ENCODE data around the gene HOXD1.

HOXD1 gene

GRCh38 chr2:176177580-176178037 lies 10.9 kb upstream of the HOXD1 start:
- H3K4me1 ChIP-seq (ENCODE audit: control insufficient read depth, insufficient read depth, low read length, poor library complexity, severe bottlenecking) = no peaks in the 10 kb centered on the region
- H3K27ac ChIP-seq (ENCODE audit: low read depth, low read length, severe bottlenecking) = no peak overlapping the region
- H3K36me3 ChIP-seq (ENCODE audit: control insufficient read depth, insufficient read depth, low read length) = no peaks in the 10 kb centered on the region
- WGBS, 2 experiments (ENCODE audit: insufficient coverage in 2 of 2) = 4% methylated on average over 9 of the region's 12 CpGs; no CpG with 5 or more reads in 1 of the 2 experiments
- no peaks in the 10 kb centered on the region for H3K9me3 ChIP-seq (ENCODE audit: control insufficient read depth, low read length)
- peak overlapping the region; percentile 31 for H3K4me3 ChIP-seq (ENCODE audit: extremely low read depth, insufficient read depth, low read length, poor library complexity, severe bottlenecking)

- Histone ChIP-seq H3K27ac (ENCODE audit: low read depth, low read length, severe bottlenecking) (no peak overlapping the region), H3K4me1 (ENCODE audit: control insufficient read depth, insufficient read depth, low read length, poor library complexity, severe bottlenecking) (no peaks in the 10 kb centered on the region), H3K9me3 (ENCODE audit: control insufficient read depth, low read length) (no peaks in the 10 kb centered on the region), H3K4me3 (ENCODE audit: extremely low read depth, insufficient read depth, low read length, poor library complexity, severe bottlenecking) (peak overlapping the region; percentile 31), H3K36me3 (ENCODE audit: control insufficient read depth, insufficient read depth, low read length) (no peaks in the 10 kb centered on the region)
- 1 to 2% methylated on average over 49 to 68 of the region's 68 CpGs for WGBS, 2 experiments (ENCODE audit: insufficient coverage in 2 of 2)
These were observed 10.3 kb upstream of the HOXD1 start for GRCh38 chr2:176178038-176178756.

- H3K4me1 ChIP-seq (ENCODE audit: control insufficient read depth, insufficient read depth, low read length, poor library complexity, severe bottlenecking) = no peaks in the 10 kb centered on the region
- no peaks in the 10 kb centered on the region for H3K9me3 ChIP-seq (ENCODE audit: control insufficient read depth, low read length)
- no CpG with 5 or more reads among the region's 7 CpGs for WGBS, 2 experiments (ENCODE audit: insufficient coverage in 2 of 2)
- no peak overlapping the region for H3K27ac ChIP-seq (ENCODE audit: low read depth, low read length, severe bottlenecking)
- no peak overlapping the region for H3K4me3 ChIP-seq (ENCODE audit: extremely low read depth, insufficient read depth, low read length, poor library complexity, severe bottlenecking)
- no peaks in the 10 kb centered on the region for H3K36me3 ChIP-seq (ENCODE audit: control insufficient read depth, insufficient read depth, low read length)
These were observed 9.6 kb upstream of the HOXD1 start for GRCh38 chr2:176178757-176179295.

DNA sequence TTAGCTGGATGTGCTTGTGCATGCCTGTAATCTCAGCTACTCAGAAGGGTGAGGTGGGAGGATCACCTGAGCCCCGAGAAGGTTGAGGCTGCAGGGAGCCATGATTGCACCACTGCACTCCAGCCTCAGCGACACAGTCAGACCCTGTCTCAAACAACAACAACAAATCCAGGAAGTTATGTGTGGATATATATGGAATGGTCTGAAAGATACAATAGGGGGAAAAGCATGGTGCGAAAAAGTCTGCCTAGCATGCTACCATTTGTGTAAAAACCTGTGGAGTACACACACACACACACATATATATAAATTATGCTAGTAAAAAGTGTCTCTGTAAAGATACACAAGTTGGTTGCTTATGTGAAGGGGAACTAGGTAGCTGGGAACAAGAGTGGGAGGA lies 6.9 kb upstream of the HOXD1 start:
- Histone ChIP-seq H3K4me3 (ENCODE audit: extremely low read depth, insufficient read depth, low read length, poor library complexity, severe bottlenecking) (no peak overlapping the region), H3K36me3 (ENCODE audit: control insufficient read depth, insufficient read depth, low read length) (no peaks in the 10 kb centered on the region), H3K4me1 (ENCODE audit: control insufficient read depth, insufficient read depth, low read length, poor library complexity, severe bottlenecking) (no peaks in the 10 kb centered on the region), H3K27ac (ENCODE audit: low read depth, low read length, severe bottlenecking) (no peak overlapping the region), H3K9me3 (ENCODE audit: control insufficient read depth, low read length) (no peaks in the 10 kb centered on the region)
- WGBS, 2 experiments (ENCODE audit: insufficient coverage in 2 of 2) = no CpG with 5 or more reads among the region's 3 CpGs

- WGBS, 2 experiments (ENCODE audit: insufficient coverage in 2 of 2) = 81 to 100% methylated on average over 2 of the region's 3 CpGs
- Histone ChIP-seq H3K4me3 (ENCODE audit: extremely low read depth, insufficient read depth, low read length, poor library complexity, severe bottlenecking) (no peak overlapping the region), H3K4me1 (ENCODE audit: control insufficient read depth, insufficient read depth, low read length, poor library complexity, severe bottlenecking) (no peaks in the 10 kb centered on the region), H3K9me3 (ENCODE audit: control insufficient read depth, low read length) (no peaks in the 10 kb centered on the region), H3K36me3 (ENCODE audit: control insufficient read depth, insufficient read depth, low read length) (no peaks in the 10 kb centered on the region), H3K27ac (ENCODE audit: low read depth, low read length, severe bottlenecking) (no peak overlapping the region)
These were observed 5.8 kb upstream of the HOXD1 start for GRCh38 chr2:176182671-176183070.

GRCh38 chr2:176184749-176185148 lies 3.7 kb upstream of the HOXD1 start:
- no peak overlapping the region for H3K27ac ChIP-seq (ENCODE audit: low read depth, low read length, severe bottlenecking)
- H3K36me3 ChIP-seq (ENCODE audit: control insufficient read depth, insufficient read depth, low read length) = no peaks in the 10 kb centered on the region
- no peak overlapping the region for H3K4me3 ChIP-seq (ENCODE audit: extremely low read depth, insufficient read depth, low read length, poor library complexity, severe bottlenecking)
- H3K4me1 ChIP-seq (ENCODE audit: control insufficient read depth, insufficient read depth, low read length, poor library complexity, severe bottlenecking) = no peaks in the 10 kb centered on the region
- no peaks in the 10 kb centered on the region for H3K9me3 ChIP-seq (ENCODE audit: control insufficient read depth, low read length)
- WGBS, 2 experiments (ENCODE audit: insufficient coverage in 2 of 2) = no CpG with 5 or more reads among the region's 2 CpGs

DNA sequence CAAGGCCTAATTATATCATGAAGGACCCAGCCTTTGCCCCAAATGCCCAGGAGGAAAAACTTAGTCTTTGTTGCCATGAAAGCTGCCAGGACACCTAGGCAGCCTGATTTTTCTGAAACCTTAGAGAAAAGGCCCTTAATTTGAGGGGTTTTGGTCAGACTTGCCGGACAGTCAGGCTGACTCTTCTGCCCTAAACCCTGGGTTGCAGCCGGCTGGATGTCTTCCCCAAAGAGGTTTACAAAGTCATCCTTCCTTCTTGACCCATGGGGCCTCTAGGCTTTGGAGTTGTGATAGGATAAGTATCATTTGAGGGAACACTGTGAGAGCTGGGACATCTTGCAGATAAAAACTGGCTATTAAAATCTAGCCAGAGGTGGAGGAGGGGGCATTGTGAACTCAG lies 2.4 kb upstream of the HOXD1 start:
- H3K27ac ChIP-seq (ENCODE audit: low read depth, low read length, severe bottlenecking) = no peak overlapping the region
- WGBS, 2 experiments (ENCODE audit: insufficient coverage in 2 of 2) = 74 to 94% methylated on average over 2 of the region's 2 CpGs
- H3K9me3 ChIP-seq (ENCODE audit: control insufficient read depth, low read length) = no peaks in the 10 kb centered on the region
- no peaks in the 10 kb centered on the region for H3K4me1 ChIP-seq (ENCODE audit: control insufficient read depth, insufficient read depth, low read length, poor library complexity, severe bottlenecking)
- H3K36me3 ChIP-seq (ENCODE audit: control insufficient read depth, insufficient read depth, low read length) = no peaks in the 10 kb centered on the region
- no peak overlapping the region for H3K4me3 ChIP-seq (ENCODE audit: extremely low read depth, insufficient read depth, low read length, poor library complexity, severe bottlenecking)

DNA sequence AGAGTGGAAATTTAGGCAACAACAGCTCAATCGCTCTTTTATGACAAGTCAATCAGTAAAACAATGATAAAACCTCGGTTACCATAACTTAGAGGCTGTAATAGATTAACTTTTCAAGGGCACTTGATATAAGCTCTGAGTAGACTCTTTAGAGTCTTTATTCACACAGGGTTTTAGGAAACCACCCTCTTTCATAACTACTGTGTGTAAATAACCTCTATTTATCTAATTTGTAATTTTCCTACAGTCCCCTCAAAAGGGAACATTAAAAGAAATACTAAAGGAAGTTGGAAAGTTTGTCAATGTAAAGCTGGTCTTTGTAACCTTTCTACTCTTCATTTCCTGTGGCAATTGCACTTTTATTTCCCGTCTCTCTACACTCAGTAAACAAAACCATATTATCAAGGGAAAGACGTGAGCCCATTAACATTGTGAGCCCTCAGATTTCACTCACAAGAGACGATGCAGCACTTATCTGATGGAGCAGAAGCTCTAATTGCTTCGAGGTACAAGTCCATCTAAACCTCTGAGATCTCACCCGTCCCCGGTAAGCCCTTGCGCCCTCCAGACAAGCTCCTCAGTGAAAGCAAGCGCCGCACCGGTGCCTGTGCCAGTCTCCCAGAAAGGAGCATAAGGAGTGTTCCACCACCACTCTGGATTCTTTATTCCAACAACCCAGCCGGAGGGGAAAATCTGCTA lies 1.1 kb upstream of the HOXD1 start:
- 6 to 8% methylated on average over 7 to 11 of the region's 13 CpGs for WGBS, 2 experiments (ENCODE audit: insufficient coverage in 2 of 2)
- Histone ChIP-seq H3K27ac (ENCODE audit: low read depth, low read length, severe bottlenecking) (no peak overlapping the region), H3K36me3 (ENCODE audit: control insufficient read depth, insufficient read depth, low read length) (no peaks in the 10 kb centered on the region), H3K4me3 (ENCODE audit: extremely low read depth, insufficient read depth, low read length, poor library complexity, severe bottlenecking) (peak overlapping the region; percentile 30), H3K4me1 (ENCODE audit: control insufficient read depth, insufficient read depth, low read length, poor library complexity, severe bottlenecking) (no peaks in the 10 kb centered on the region), H3K9me3 (ENCODE audit: control insufficient read depth, low read length) (no peaks in the 10 kb centered on the region)

- H3K9me3 ChIP-seq (ENCODE audit: control insufficient read depth, low read length) = no peaks in the 10 kb centered on the region
- WGBS, 2 experiments (ENCODE audit: insufficient coverage in 2 of 2) = 2% methylated on average over 65 to 66 of the region's 98 CpGs
- H3K4me1 ChIP-seq (ENCODE audit: control insufficient read depth, insufficient read depth, low read length, poor library complexity, severe bottlenecking) = no peaks in the 10 kb centered on the region
- H3K4me3 ChIP-seq (ENCODE audit: extremely low read depth, insufficient read depth, low read length, poor library complexity, severe bottlenecking) = peak overlapping the region; percentile 30
- H3K36me3 ChIP-seq (ENCODE audit: control insufficient read depth, insufficient read depth, low read length) = no peaks in the 10 kb centered on the region
- H3K27ac ChIP-seq (ENCODE audit: low read depth, low read length, severe bottlenecking) = no peak overlapping the region
These were observed 559 bp downstream of the HOXD1 start for GRCh38 chr2:176188774-176189680.
